Neural cell (in vitro differentiated cells): ENCODE data around the gene ATP11B. TPM values are rescaled to one million over a fixed set of nuclear protein-coding genes. Genes with fewer than 3 reads are reported as not detected.

Source experiments
- H2AFZ ChIP-seq: fragments of 200-600, 300-800 bp; sonication (generic), shearing (Covaris generic); 2 replicates; pipeline ENCODE4 v1.6.0; 2014; ENCODE audit warnings: low read depth, mild to moderate bottlenecking, antibody characterized with exemption, low read length, moderate library complexity
- H3F3A ChIP-seq: fragments of 200-600 bp; shearing (Covaris generic); 2 replicates; pipeline ENCODE4 v1.6.1; 2016; ENCODE audit warnings: mild to moderate bottlenecking, moderate library complexity, mixed read lengths, antibody characterized with exemption, low read length; ENCODE audit not compliant: insufficient read depth, poor library complexity, severe bottlenecking
- H3K27ac ChIP-seq: fragments of 200-600, 300-800 bp; sonication (generic), shearing (Covaris generic); 2 replicates; pipeline ENCODE4 v1.5.1; 2014; ENCODE audit warnings: mild to moderate bottlenecking, low read length, moderate library complexity
- H3K27me3 ChIP-seq: fragments of 300-800, 200-600 bp; sonication (generic), shearing (Covaris generic); 2 replicates; pipeline ENCODE4 v1.6.0; 2014; ENCODE audit warnings: mild to moderate bottlenecking, low read depth, low read length, moderate library complexity; ENCODE audit not compliant: insufficient read depth
- H3K36me3 ChIP-seq: fragments of 300-800, 200-600 bp; sonication (generic), shearing (Covaris generic); 2 replicates; pipeline ENCODE4 v1.5.1; 2014; ENCODE audit warnings: mild to moderate bottlenecking, antibody characterized with exemption, low read length, moderate library complexity; ENCODE audit not compliant: insufficient read depth
- H3K4me2 ChIP-seq: fragments of 300-800, 200-600 bp; sonication (generic), shearing (Covaris generic); 2 replicates; pipeline ENCODE4 v1.6.0; 2014; ENCODE audit warnings: mild to moderate bottlenecking, low read length
- H3K4me3 ChIP-seq: fragments of 300-800, 200-600 bp; sonication (generic), shearing (Covaris generic); 2 replicates; pipeline ENCODE4 v1.5.1; 2014; ENCODE audit warnings: mild to moderate bottlenecking, low read length, moderate library complexity
- H3K79me2 ChIP-seq: fragments of 200-600 bp; shearing (Covaris generic); replicated peaks from 2 replicates; pipeline ENCODE4 v1.6.0; 2014; ENCODE audit warnings: mild to moderate bottlenecking, low read length, moderate library complexity; ENCODE audit not compliant: insufficient read depth
- H3K9ac ChIP-seq: fragments of 300-800, 200-600 bp; sonication (generic), shearing (Covaris generic); 2 replicates; pipeline ENCODE4 v1.6.1; 2016; ENCODE audit warnings: mild to moderate bottlenecking, low read length, mixed read lengths
- H3K9me2 ChIP-seq: fragments of 200-600 bp; shearing (Covaris generic); 2 replicates; pipeline ENCODE4 v1.6.1; 2016; ENCODE audit warnings: mild to moderate bottlenecking, low read length, mixed read lengths; ENCODE audit not compliant: insufficient read depth
- H3K9me3 ChIP-seq: fragments of 200-600, 300-800 bp; sonication (generic), shearing (Covaris generic); 2 replicates; pipeline ENCODE4 v1.6.1; 2016; ENCODE audit warnings: mild to moderate bottlenecking, mixed run types, low read length, moderate library complexity, mixed read lengths
- H4K20me1 ChIP-seq: fragments of 200-600 bp; shearing (Covaris generic); 2 replicates; pipeline ENCODE4 v1.6.1; 2016; ENCODE audit warnings: mild to moderate bottlenecking, mixed run types; ENCODE audit not compliant: insufficient read depth
- CTCF ChIP-seq: fragments of 450-650 bp; IDR thresholded peaks from 2 replicates; pipeline ENCODE4 v1.5.1; 2014; ENCODE audit warnings: antibody characterized with exemption, mild to moderate bottlenecking, moderate library complexity; ENCODE audit not compliant: poor library complexity, severe bottlenecking
- EP300 ChIP-seq: fragments of 450-650 bp; conservative IDR thresholded peaks from 2 replicates; pipeline ENCODE4 v1.6.1; 2014; ENCODE audit warnings: antibody characterized with exemption, mild to moderate bottlenecking, moderate library complexity; ENCODE audit not compliant: poor library complexity, severe bottlenecking
- EZH2 ChIP-seq: fragments of 200-600, 300-800 bp; shearing (Covaris generic), sonication (generic); IDR thresholded peaks from 2 replicates; pipeline ENCODE4 v1.6.1; 2014; ENCODE audit warnings: antibody characterized with exemption, low read length, borderline replicate concordance, mild to moderate bottlenecking; ENCODE audit not compliant: insufficient read depth, poor library complexity, severe bottlenecking
- MXI1 ChIP-seq: fragments of 450-650 bp; conservative IDR thresholded peaks from 2 replicates; pipeline ENCODE4 v1.6.1; 2014; ENCODE audit warnings: antibody characterized with exemption, mild to moderate bottlenecking; ENCODE audit not compliant: poor library complexity, severe bottlenecking
- POLR2AphosphoS5 ChIP-seq: IDR thresholded peaks from 2 replicates; pipeline ENCODE4 v1.6.1; 2012
- RAD21 ChIP-seq: fragments of 450-650 bp; conservative IDR thresholded peaks from 2 replicates; pipeline ENCODE4 v1.6.1; 2014; ENCODE audit warnings: antibody characterized with exemption, mild to moderate bottlenecking, moderate library complexity
- SMC3 ChIP-seq: fragments of 450-650 bp; conservative IDR thresholded peaks from 2 replicates; pipeline ENCODE4 v1.6.1; 2014; ENCODE audit warnings: antibody characterized with exemption, mild to moderate bottlenecking, moderate library complexity; ENCODE audit not compliant: poor library complexity
- TAF1 ChIP-seq: IDR thresholded peaks from 2 replicates; pipeline ENCODE4 v1.6.1; 2012; ENCODE audit warnings: low read depth
- polyA plus RNA-seq: library from polyadenylated mRNA; depleted of rRNA; stranded (reverse); fragments of >200 nt; gene quantifications from 2 replicates; pipeline ENCODE4 v1.2.3, GENCODE V29; 2014
- TF ChIP-seq, protein P1 (sequence below): IDR thresholded peaks from 2 replicates; pipeline ENCODE4 v1.6.1; 2012; ENCODE audit warnings: borderline replicate concordance

The ATP11B gene
- polyA plus RNA-seq, 1 donor from 2014 or later: 31.2 TPM

- no peaks in the 10 kb centered on the region for H3F3A ChIP-seq
- H4K20me1 ChIP-seq: no peaks in the 10 kb centered on the region
- H3K27ac ChIP-seq: no peak overlapping the region
- H3K36me3 ChIP-seq: no peaks in the 10 kb centered on the region
- no peak for TF ChIP-seq CTCF
- TF ChIP-seq POLR2AphosphoS5: no peak
- no peak for TF ChIP-seq EP300
- no peak for TF ChIP-seq TAF1
- no peak for TF ChIP-seq RAD21
- no peak for TF ChIP-seq SMC3
- TF ChIP-seq, protein P1, sequence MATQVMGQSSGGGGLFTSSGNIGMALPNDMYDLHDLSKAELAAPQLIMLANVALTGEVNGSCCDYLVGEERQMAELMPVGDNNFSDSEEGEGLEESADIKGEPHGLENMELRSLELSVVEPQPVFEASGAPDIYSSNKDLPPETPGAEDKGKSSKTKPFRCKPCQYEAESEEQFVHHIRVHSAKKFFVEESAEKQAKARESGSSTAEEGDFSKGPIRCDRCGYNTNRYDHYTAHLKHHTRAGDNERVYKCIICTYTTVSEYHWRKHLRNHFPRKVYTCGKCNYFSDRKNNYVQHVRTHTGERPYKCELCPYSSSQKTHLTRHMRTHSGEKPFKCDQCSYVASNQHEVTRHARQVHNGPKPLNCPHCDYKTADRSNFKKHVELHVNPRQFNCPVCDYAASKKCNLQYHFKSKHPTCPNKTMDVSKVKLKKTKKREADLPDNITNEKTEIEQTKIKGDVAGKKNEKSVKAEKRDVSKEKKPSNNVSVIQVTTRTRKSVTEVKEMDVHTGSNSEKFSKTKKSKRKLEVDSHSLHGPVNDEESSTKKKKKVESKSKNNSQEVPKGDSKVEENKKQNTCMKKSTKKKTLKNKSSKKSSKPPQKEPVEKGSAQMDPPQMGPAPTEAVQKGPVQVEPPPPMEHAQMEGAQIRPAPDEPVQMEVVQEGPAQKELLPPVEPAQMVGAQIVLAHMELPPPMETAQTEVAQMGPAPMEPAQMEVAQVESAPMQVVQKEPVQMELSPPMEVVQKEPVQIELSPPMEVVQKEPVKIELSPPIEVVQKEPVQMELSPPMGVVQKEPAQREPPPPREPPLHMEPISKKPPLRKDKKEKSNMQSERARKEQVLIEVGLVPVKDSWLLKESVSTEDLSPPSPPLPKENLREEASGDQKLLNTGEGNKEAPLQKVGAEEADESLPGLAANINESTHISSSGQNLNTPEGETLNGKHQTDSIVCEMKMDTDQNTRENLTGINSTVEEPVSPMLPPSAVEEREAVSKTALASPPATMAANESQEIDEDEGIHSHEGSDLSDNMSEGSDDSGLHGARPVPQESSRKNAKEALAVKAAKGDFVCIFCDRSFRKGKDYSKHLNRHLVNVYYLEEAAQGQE: no peak
- no peak for TF ChIP-seq EZH2
- TF ChIP-seq MXI1: no peak
- H3K79me2 ChIP-seq: no peaks in the 10 kb centered on the region
- H3K9ac ChIP-seq: no peak overlapping the region
- no peak overlapping the region for H3K4me3 ChIP-seq
- H2AFZ ChIP-seq: no peak overlapping the region
- H3K9me3 ChIP-seq: no peaks in the 10 kb centered on the region
- H3K4me2 ChIP-seq: no peak overlapping the region
- H3K27me3 ChIP-seq: no peaks in the 10 kb centered on the region
- H3K9me2 ChIP-seq: no peaks in the 10 kb centered on the region
These were observed 132.6 kb downstream of the ATP11B start for GRCh38 chr3:182925944-182926337.

- H3K4me3 ChIP-seq: no peak overlapping the region
- TF ChIP-seq SMC3 (no peak), POLR2AphosphoS5 (no peak), EP300 (no peak), TAF1 (no peak), EZH2 (no peak), MXI1 (no peak), RAD21 (no peak), CTCF (no peak)
- TF ChIP-seq, protein P1: no peak
- H3K9me3 ChIP-seq: no peaks in the 10 kb centered on the region
- H3F3A ChIP-seq: no peaks in the 10 kb centered on the region
- no peak overlapping the region for H3K9ac ChIP-seq
- H3K79me2 ChIP-seq: no peaks in the 10 kb centered on the region
- H2AFZ ChIP-seq: no peak overlapping the region
- no peak overlapping the region for H3K4me2 ChIP-seq
- no peaks in the 10 kb centered on the region for H3K27me3 ChIP-seq
- no peaks in the 10 kb centered on the region for H3K9me2 ChIP-seq
- H3K36me3 ChIP-seq: no peaks in the 10 kb centered on the region
- no peak overlapping the region for H3K27ac ChIP-seq
- H4K20me1 ChIP-seq: no peaks in the 10 kb centered on the region
These were observed 142.5 kb downstream of the ATP11B start for GRCh38 chr3:182935803-182936202.
